Sigmoid colon (tissue), 7 donors: ENCODE results near the gene ST8SIA4. TPM values are rescaled to one million over a fixed set of nuclear protein-coding genes. Genes with fewer than 3 reads are reported as not detected.

Experiments
- DNase-seq: peaks from one replicate; pipeline ENCODE4 v3.0.0-alpha.2; 2019
- H3K27ac ChIP-seq, 4 donors: fragments of 200-600 bp; sonication (generic); one replicate each; pipeline ENCODE4 v1.5.1; 2016 to 2019; ENCODE audit warnings: mild to moderate bottlenecking in 1 of 4
- H3K27me3 ChIP-seq, 3 donors: fragments of 200-600 bp; sonication (generic); one replicate each; pipeline ENCODE4 v1.5.1; 2019; ENCODE audit warnings: mild to moderate bottlenecking in 1 of 3
- H3K36me3 ChIP-seq, 4 donors: fragments of 200-600 bp; sonication (generic); one replicate each; pipeline ENCODE4 v1.5.1; 2016 to 2019
- H3K4me1 ChIP-seq, 4 donors: fragments of 200-600 bp; sonication (generic); one replicate each; pipeline ENCODE4 v1.5.1; 2017 to 2019
- H3K4me3 ChIP-seq, 4 donors: fragments of 200-600 bp; sonication (generic); one replicate each; pipeline ENCODE4 v1.5.1; 2017 to 2019; ENCODE audit warnings: mild to moderate bottlenecking in 2 of 4, moderate library complexity in 1 of 4
- H3K9me3 ChIP-seq, 4 donors: fragments of 200-600 bp in 3 of 4; sonication (generic) in 3 of 4; one replicate each; pipeline versions ENCODE4 v1.5.1 to v1.6.1; 2013 to 2019
- EP300 ChIP-seq, 4 donors: sonication (generic); formaldehyde crosslinking; IDR thresholded peaks; one replicate each; pipeline ENCODE4 v1.6.1; 2017; ENCODE audit warnings: antibody characterized with exemption in 4 of 4
- POLR2A ChIP-seq, 2 donors: fragments of 450-650 bp; IDR thresholded peaks; one replicate each; pipeline ENCODE4 v1.6.1; 2016; ENCODE audit warnings: antibody characterized with exemption in 2 of 2, mild to moderate bottlenecking in 2 of 2, moderate library complexity in 2 of 2
- POLR2AphosphoS5 ChIP-seq, 4 donors: sonication (generic); formaldehyde crosslinking; IDR thresholded peaks; one replicate each; pipeline ENCODE4 v1.6.1; 2017; ENCODE audit warnings: antibody characterized with exemption in 4 of 4
- WGBS, 2 donors: extraction: QIAGEN DNeasy Blood & Tissue Kit; methylation state at CpG; one replicate each; pipeline ENCODE4 v1.1.7; 2013; 5-methylcytosine and 5-hydroxymethylcytosine counted together
- intact Hi-C: fragments of 100-400 bp; cut with DNase I; formaldehyde crosslinking; loops from one replicate; pipeline ENCODE4 v1.15.1; 2023
- polyA plus RNA-seq, 3 donors: library from polyadenylated mRNA; stranded (reverse); fragments of 200-250 nt; gene quantifications; one replicate each; pipeline ENCODE4 v1.2.3, GENCODE V29; 2013
- total RNA-seq, 4 donors: library from RNA; depleted of rRNA; stranded (reverse); fragments of >200 nt; gene quantifications; one replicate each; pipeline ENCODE4 v1.1.0, GENCODE V29; 2016
- TF ChIP-seq, protein P1 (sequence below), 4 experiments: fragments of 450-650 bp in 3 of 4; fragments of 200-600 bp in 1 of 4; IDR thresholded peaks; one replicate each; pipeline ENCODE4 v1.5.1; 2016 to 2019; ENCODE audit warnings: antibody characterized with exemption in 4 of 4, mild to moderate bottlenecking in 3 of 4, moderate library complexity in 2 of 4
- donor health status: healthy with polysubstance abuse.
- donor health status: Bipolar disorder and iron deficiency.
- donor health status: healthy.

ST8SIA4 gene
- total and polyA plus RNA-seq, 7 donors, result 0.60 to 8.3 (median 3.0) TPM

DNA sequence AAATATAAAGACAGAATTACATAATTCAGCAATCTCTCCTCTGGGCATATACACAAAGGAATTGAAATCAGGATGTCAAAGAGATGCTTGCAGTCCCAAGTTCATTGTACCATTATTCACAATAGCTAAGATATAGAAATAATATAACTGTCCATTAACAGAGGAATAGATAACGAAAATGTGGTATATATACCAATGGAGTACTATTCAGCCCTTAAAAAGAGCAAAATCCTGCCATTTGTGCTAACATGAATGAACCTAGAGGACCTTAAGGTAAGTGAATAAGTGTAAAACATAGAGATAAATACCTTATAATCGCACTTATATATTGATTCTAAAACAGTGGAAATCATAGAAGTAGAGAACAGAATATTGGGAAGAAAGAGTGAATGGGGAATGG, 7.0 kb downstream of the ST8SIA4 start:
- intact Hi-C loops, result no loop called here
- no peak for DNase-seq
- H3K4me3 ChIP-seq, result no peak overlapping the region
- peaks cover 0 to 16% (median 8%) of the 10 kb centered on the region in 3 donors for H3K27me3 ChIP-seq
- WGBS, 2 donors, result 66 to 86% methylated on average over 2 of the region's 2 CpGs
- no peak for TF ChIP-seq POLR2AphosphoS5 (IDR thresholded peaks at IDR 0.05)
- no peak for TF ChIP-seq EP300 (IDR thresholded peaks at IDR 0.05)
- TF ChIP-seq, protein P1, sequence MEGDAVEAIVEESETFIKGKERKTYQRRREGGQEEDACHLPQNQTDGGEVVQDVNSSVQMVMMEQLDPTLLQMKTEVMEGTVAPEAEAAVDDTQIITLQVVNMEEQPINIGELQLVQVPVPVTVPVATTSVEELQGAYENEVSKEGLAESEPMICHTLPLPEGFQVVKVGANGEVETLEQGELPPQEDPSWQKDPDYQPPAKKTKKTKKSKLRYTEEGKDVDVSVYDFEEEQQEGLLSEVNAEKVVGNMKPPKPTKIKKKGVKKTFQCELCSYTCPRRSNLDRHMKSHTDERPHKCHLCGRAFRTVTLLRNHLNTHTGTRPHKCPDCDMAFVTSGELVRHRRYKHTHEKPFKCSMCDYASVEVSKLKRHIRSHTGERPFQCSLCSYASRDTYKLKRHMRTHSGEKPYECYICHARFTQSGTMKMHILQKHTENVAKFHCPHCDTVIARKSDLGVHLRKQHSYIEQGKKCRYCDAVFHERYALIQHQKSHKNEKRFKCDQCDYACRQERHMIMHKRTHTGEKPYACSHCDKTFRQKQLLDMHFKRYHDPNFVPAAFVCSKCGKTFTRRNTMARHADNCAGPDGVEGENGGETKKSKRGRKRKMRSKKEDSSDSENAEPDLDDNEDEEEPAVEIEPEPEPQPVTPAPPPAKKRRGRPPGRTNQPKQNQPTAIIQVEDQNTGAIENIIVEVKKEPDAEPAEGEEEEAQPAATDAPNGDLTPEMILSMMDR (IDR thresholded peaks at IDR 0.05), result no peak
- TF ChIP-seq POLR2A (IDR thresholded peaks at IDR 0.05), result no peak
- no peaks in the 10 kb centered on the region for H3K9me3 ChIP-seq
- peaks cover 0 to 10% (median 8%) of the 10 kb centered on the region in 4 donors for H3K4me1 ChIP-seq
- no peak overlapping the region for H3K27ac ChIP-seq
- H3K36me3 ChIP-seq, result no peaks in the 10 kb centered on the region

DNA sequence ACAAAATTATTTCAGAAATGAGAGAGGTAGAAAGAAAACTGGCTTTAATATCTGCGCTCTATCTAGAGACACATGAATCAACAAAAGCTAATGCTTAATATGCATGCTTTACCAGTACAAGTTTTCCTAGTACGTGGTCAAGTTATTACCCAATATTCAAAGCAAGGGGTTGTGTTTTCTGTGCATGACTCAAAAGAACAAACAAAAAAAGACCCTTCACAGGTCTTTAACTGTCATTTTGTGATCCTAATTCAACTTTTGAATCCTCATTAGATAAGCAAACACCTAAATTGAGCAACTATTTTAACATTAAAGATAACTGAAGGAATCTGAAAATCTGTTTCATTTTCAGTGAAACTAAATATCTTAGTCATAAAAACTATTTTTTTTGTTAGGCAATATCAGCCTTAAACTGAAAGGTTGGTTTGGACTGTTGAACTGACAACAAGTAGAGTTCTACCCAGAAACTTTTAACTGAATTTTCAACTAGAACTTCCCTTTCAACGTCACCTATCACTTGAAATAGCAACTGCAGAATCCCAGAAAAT, 12.5 kb downstream of the ST8SIA4 start:
- H3K4me3 ChIP-seq, result peak overlapping the region in 1 of 4 donors; percentile 1
- H3K4me1 ChIP-seq, result no peaks in the 10 kb centered on the region
- H3K27ac ChIP-seq, result no peak overlapping the region
- H3K27me3 ChIP-seq, result no peaks in the 10 kb centered on the region
- 40 to 42% methylated on average over 3 of the region's 3 CpGs for WGBS, 2 donors
- no peak for TF ChIP-seq POLR2A (IDR thresholded peaks at IDR 0.05)
- TF ChIP-seq, protein P1 (IDR thresholded peaks at IDR 0.05), result no peak
- TF ChIP-seq POLR2AphosphoS5 (IDR thresholded peaks at IDR 0.05), result no peak
- TF ChIP-seq EP300 (IDR thresholded peaks at IDR 0.05), result no peak
- H3K36me3 ChIP-seq, result no peaks in the 10 kb centered on the region
- intact Hi-C loops, result no loop called here
- H3K9me3 ChIP-seq, result no peaks in the 10 kb centered on the region
- DNase-seq, result no peak

DNA sequence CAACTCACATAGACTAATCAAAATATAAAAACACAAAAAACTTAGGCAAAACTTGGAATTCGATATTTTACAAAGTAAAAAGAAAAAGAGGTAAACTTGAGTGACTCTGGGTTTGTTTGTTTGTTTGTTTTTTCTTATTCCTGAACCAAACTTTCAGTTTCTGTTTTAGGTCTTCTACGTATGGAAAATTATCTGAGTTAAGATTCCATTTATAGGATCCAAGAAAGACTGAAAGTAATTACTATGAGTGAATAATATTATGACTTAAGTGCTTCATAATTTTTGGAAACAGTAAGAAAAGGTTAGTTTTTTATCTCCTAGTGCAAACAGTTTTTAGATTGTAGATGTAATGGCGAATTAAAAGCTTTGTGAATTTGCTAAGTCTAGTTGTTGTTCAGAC, 13.2 kb downstream of the ST8SIA4 start:
- TF ChIP-seq, protein P1 (IDR thresholded peaks at IDR 0.05), result no peak
- TF ChIP-seq POLR2AphosphoS5 (IDR thresholded peaks at IDR 0.05) (no peak), POLR2A (IDR thresholded peaks at IDR 0.05) (no peak), EP300 (IDR thresholded peaks at IDR 0.05) (no peak)
- Histone ChIP-seq H3K4me1 (no peaks in the 10 kb centered on the region), H3K27me3 (no peaks in the 10 kb centered on the region), H3K36me3 (no peaks in the 10 kb centered on the region), H3K9me3 (no peaks in the 10 kb centered on the region), H3K4me3 (peak overlapping the region in 1 of 4 donors; percentile 1), H3K27ac (no peak overlapping the region)
- intact Hi-C loops, result no loop called here
- no peak for DNase-seq
- WGBS, 2 donors, result 51 to 56% methylated on average over 3 of the region's 3 CpGs

DNA sequence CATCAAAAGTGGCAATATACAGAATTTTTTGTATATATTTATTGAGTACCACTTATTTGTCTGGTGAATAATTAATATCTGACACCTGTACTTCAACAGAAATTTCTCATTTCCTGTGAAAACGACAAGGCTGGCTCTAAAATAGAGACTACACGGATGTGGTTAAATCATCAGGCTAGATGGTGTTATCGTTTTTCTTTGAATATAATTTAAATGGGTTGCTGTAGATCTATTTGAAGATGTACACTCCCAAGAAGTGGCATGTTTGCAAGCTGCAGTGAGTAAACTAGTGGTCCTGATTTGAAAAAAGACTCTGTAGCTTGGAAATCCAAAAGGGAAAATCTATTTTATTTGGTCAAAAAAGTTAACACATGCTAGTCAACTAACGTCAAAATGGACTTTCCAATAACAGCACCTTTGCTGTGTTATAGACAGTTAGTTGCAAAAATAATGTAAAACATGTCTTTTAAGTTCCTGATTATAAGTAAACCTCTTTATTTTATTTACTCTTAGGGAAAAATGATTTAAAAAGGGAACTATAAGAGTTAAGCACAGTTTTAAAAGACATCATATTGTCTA, 13.8 kb downstream of the ST8SIA4 start:
- 41 to 49% methylated on average over 4 of the region's 4 CpGs for WGBS, 2 donors
- TF ChIP-seq EP300 (IDR thresholded peaks at IDR 0.05), result no peak
- TF ChIP-seq POLR2AphosphoS5 (IDR thresholded peaks at IDR 0.05), result no peak
- no peak for TF ChIP-seq POLR2A (IDR thresholded peaks at IDR 0.05)
- TF ChIP-seq, protein P1 (IDR thresholded peaks at IDR 0.05), result no peak
- no peaks in the 10 kb centered on the region for H3K36me3 ChIP-seq
- no peaks in the 10 kb centered on the region for H3K27me3 ChIP-seq
- intact Hi-C loops, result no loop called here
- H3K4me1 ChIP-seq, result no peaks in the 10 kb centered on the region
- H3K4me3 ChIP-seq, result peak overlapping the region in 1 of 4 donors; percentile 1
- no peak for DNase-seq
- no peaks in the 10 kb centered on the region for H3K9me3 ChIP-seq
- H3K27ac ChIP-seq, result no peak overlapping the region
